K562 (cell line): ENCODE measurements around the gene UTP14C. TPM values are rescaled to one million over a fixed set of nuclear protein-coding genes. Genes with fewer than 3 reads are reported as not detected.

Experiments used
- GABPA ChIP-seq: fragments of 200-800 bp; sonication (Bioruptor generic); conservative IDR thresholded peaks from 2 replicates; pipeline ENCODE4 v1.6.1; 2016; ENCODE audit warnings: low read depth, missing genetic modification characterization, missing compliant biosample characterization
- GABPB2 ChIP-seq: fragments of 250-450 bp; sonication (Bioruptor Pico); conservative IDR thresholded peaks from 2 replicates; pipeline ENCODE4 v1.5.1; 2021; ENCODE audit warnings: mild to moderate bottlenecking
- GTF2E2 ChIP-seq: fragments of 200-800 bp; sonication (Bioruptor generic); IDR thresholded peaks from 2 replicates; pipeline ENCODE4 v1.6.1; 2016; ENCODE audit warnings: missing genetic modification characterization, missing compliant biosample characterization
- KDM2B ChIP-seq: fragments of 250-450 bp; sonication (Bioruptor Pico); IDR thresholded peaks from 2 replicates; pipeline ENCODE4 v1.8.0; 2021; ENCODE audit warnings: mild to moderate bottlenecking, moderate library complexity
- KDM5B ChIP-seq: fragments of 200-600 bp; sonication (generic); IDR thresholded peaks from 2 replicates; pipeline ENCODE4 v1.6.1; 2012; ENCODE audit warnings: low read depth, mild to moderate bottlenecking, moderate library complexity, low read length, control low read depth, inconsistent platforms; ENCODE audit not compliant: insufficient replicate concordance
- POLR2AphosphoS5 ChIP-seq: IDR thresholded peaks from 2 replicates; pipeline ENCODE4 v1.6.1; 2011; ENCODE audit warnings: mild to moderate bottlenecking, low read depth, low read length, moderate library complexity; ENCODE audit not compliant: control insufficient read depth, insufficient read depth
- TAF9B ChIP-seq: fragments of 450-650 bp; IDR thresholded peaks from 2 replicates; pipeline ENCODE4 v1.6.1; 2018; ENCODE audit warnings: mild to moderate bottlenecking; ENCODE audit not compliant: partially characterized antibody
- ZNF133 ChIP-seq: fragments of 250-450 bp; sonication (Bioruptor Pico); IDR thresholded peaks from 2 replicates; pipeline ENCODE4 v1.4.0; 2020; ENCODE audit warnings: mild to moderate bottlenecking
- ZNF239 ChIP-seq: fragments of 250-450 bp; sonication (Bioruptor Pico); IDR thresholded peaks from 2 replicates; pipeline ENCODE4 v1.4.0; 2020; ENCODE audit warnings: mild to moderate bottlenecking
- polyA plus RNA-seq, 8 experiments: library from polyadenylated mRNA; depleted of rRNA in 4 of 8; stranded (reverse) in 5 of 8; unstranded in 3 of 8; fragments of >200 nt; fragmentation: Nextera tagmentation in 2 of 8; fragmentation: Illumina TruSeq in 1 of 8; extraction: Ambion mirVana in 2 of 8; extraction: Trizol in 1 of 8; gene quantifications; 2 replicates each; pipeline versions ENCODE4 v1.2.1 to v1.2.3, GENCODE V29; 2011 to 2014; ENCODE audit warnings: inconsistent platforms in 1 of 8, missing spikeins in 1 of 8
- total RNA-seq, 7 experiments: library from RNA; depleted of rRNA in 6 of 7; stranded (reverse); fragments of >200 nt in 6 of 7; fragmentation: Illumina TruSeq in 2 of 7; extraction: Trizol in 2 of 7; gene quantifications; 2 replicates each; pipeline versions ENCODE4 v1.2.1 to v1.2.3, GENCODE V29; 2011 to 2021; ENCODE audit warnings: low replicate concordance in 1 of 7
- TF ChIP-seq, protein P1 (sequence below): sonication (generic); formaldehyde crosslinking; IDR thresholded peaks from 2 replicates; pipeline ENCODE4 v1.8.1; 2023; ENCODE audit warnings: mild to moderate bottlenecking, missing genetic modification reagents
- TF ChIP-seq, protein P2 (sequence below): fragments of 250-450 bp; sonication (Bioruptor Pico); IDR thresholded peaks from 2 replicates; pipeline ENCODE4 v1.4.0; 2020; ENCODE audit warnings: borderline replicate concordance
- TF ChIP-seq, protein P3 (sequence below): fragments of 250-450 bp; sonication (Bioruptor Pico); IDR thresholded peaks from 2 replicates; pipeline ENCODE4 v1.8.0; 2022; ENCODE audit warnings: inconsistent platforms, mild to moderate bottlenecking, moderate library complexity, borderline replicate concordance
- TF ChIP-seq, protein P4 (sequence below): fragments of 250-450 bp; sonication (Bioruptor Pico); IDR thresholded peaks from 2 replicates; pipeline ENCODE4 v1.5.0; 2021; ENCODE audit warnings: mild to moderate bottlenecking, borderline replicate concordance
- TF ChIP-seq, protein P5 (sequence below): fragments of 250-450 bp; sonication (Bioruptor Pico); IDR thresholded peaks from 2 replicates; pipeline ENCODE4 v1.5.0; 2020; ENCODE audit warnings: mild to moderate bottlenecking, borderline replicate concordance
- TF ChIP-seq, protein P6 (sequence below): fragments of 450-650 bp; formaldehyde crosslinking; IDR thresholded peaks from 2 replicates; pipeline ENCODE4 v1.4.0; 2020; ENCODE audit warnings: mild to moderate bottlenecking, mixed read lengths

UTP14C gene
- total and polyA plus RNA-seq, 9 of the 15 experiments (the other 6 are each of a cell fraction or from before 2014, with no cell fraction given), result 3.4 to 10.3 (median 6.0) TPM

DNA sequence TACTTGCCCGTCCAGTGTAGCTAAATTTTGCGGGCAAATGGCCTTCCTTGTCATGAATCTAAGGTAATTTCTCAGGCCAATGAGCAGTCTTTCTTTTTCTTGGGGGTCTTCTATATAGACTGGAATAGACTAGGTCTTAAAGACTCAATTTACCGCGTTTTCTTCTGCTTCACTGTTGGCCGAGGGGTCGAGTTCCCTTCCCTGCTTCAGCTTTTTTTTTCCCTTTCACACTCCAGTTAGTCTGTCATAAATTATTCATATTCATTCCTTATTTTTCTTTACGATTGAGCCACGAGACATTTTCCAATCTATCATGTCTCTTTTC, 12.0 kb upstream of the UTP14C start (continued):
- no peak for TF ChIP-seq KDM5B
- TF ChIP-seq KDM2B (CRISPR knock-in tag), result no peak
- TF ChIP-seq TAF9B, result peak; percentile 14
- TF ChIP-seq, protein P1, sequence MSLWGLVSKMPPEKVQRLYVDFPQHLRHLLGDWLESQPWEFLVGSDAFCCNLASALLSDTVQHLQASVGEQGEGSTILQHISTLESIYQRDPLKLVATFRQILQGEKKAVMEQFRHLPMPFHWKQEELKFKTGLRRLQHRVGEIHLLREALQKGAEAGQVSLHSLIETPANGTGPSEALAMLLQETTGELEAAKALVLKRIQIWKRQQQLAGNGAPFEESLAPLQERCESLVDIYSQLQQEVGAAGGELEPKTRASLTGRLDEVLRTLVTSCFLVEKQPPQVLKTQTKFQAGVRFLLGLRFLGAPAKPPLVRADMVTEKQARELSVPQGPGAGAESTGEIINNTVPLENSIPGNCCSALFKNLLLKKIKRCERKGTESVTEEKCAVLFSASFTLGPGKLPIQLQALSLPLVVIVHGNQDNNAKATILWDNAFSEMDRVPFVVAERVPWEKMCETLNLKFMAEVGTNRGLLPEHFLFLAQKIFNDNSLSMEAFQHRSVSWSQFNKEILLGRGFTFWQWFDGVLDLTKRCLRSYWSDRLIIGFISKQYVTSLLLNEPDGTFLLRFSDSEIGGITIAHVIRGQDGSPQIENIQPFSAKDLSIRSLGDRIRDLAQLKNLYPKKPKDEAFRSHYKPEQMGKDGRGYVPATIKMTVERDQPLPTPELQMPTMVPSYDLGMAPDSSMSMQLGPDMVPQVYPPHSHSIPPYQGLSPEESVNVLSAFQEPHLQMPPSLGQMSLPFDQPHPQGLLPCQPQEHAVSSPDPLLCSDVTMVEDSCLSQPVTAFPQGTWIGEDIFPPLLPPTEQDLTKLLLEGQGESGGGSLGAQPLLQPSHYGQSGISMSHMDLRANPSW (CRISPR knock-in tag), result no peak
- no peak for TF ChIP-seq ZNF239 (CRISPR knock-in tag)
- TF ChIP-seq, protein P2, sequence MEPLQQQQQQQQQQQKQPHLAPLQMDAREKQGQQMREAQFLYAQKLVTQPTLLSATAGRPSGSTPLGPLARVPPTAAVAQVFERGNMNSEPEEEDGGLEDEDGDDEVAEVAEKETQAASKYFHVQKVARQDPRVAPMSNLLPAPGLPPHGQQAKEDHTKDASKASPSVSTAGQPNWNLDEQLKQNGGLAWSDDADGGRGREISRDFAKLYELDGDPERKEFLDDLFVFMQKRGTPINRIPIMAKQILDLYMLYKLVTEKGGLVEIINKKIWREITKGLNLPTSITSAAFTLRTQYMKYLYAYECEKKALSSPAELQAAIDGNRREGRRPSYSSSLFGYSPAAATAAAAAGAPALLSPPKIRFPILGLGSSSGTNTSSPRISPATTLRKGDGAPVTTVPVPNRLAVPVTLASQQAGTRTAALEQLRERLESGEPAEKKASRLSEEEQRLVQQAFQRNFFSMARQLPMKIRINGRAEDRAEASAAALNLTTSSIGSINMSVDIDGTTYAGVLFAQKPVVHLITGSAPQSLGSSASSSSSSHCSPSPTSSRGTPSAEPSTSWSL (CRISPR knock-in tag), result no peak
- no peak for TF ChIP-seq GABPB2 (CRISPR knock-in tag)
- 0 out of 2 replicates have a peak, but pooled peaks have one; percentile 53 for TF ChIP-seq GABPA (tag)
- no peak; the same call in 1 of the 2 replicates for TF ChIP-seq POLR2AphosphoS5
- TF ChIP-seq ZNF133 (CRISPR knock-in tag), result no peak
- TF ChIP-seq, protein P3, sequence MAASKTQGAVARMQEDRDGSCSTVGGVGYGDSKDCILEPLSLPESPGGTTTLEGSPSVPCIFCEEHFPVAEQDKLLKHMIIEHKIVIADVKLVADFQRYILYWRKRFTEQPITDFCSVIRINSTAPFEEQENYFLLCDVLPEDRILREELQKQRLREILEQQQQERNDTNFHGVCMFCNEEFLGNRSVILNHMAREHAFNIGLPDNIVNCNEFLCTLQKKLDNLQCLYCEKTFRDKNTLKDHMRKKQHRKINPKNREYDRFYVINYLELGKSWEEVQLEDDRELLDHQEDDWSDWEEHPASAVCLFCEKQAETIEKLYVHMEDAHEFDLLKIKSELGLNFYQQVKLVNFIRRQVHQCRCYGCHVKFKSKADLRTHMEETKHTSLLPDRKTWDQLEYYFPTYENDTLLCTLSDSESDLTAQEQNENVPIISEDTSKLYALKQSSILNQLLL (CRISPR knock-in tag), result no peak
- 0 out of 2 replicates have a peak, but pooled peaks have one; percentile 42 for TF ChIP-seq GTF2E2
- TF ChIP-seq, protein P4, sequence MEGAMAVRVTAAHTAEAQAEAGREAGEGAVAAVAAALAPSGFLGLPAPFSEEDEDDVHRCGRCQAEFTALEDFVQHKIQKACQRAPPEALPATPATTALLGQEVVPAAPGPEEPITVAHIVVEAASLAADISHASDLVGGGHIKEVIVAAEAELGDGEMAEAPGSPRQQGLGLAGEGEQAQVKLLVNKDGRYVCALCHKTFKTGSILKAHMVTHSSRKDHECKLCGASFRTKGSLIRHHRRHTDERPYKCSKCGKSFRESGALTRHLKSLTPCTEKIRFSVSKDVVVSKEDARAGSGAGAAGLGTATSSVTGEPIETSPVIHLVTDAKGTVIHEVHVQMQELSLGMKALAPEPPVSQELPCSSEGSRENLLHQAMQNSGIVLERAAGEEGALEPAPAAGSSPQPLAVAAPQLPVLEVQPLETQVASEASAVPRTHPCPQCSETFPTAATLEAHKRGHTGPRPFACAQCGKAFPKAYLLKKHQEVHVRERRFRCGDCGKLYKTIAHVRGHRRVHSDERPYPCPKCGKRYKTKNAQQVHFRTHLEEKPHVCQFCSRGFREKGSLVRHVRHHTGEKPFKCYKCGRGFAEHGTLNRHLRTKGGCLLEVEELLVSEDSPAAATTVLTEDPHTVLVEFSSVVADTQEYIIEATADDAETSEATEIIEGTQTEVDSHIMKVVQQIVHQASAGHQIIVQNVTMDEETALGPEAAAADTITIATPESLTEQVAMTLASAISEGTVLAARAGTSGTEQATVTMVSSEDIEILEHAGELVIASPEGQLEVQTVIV, result no peak
- TF ChIP-seq, protein P5, sequence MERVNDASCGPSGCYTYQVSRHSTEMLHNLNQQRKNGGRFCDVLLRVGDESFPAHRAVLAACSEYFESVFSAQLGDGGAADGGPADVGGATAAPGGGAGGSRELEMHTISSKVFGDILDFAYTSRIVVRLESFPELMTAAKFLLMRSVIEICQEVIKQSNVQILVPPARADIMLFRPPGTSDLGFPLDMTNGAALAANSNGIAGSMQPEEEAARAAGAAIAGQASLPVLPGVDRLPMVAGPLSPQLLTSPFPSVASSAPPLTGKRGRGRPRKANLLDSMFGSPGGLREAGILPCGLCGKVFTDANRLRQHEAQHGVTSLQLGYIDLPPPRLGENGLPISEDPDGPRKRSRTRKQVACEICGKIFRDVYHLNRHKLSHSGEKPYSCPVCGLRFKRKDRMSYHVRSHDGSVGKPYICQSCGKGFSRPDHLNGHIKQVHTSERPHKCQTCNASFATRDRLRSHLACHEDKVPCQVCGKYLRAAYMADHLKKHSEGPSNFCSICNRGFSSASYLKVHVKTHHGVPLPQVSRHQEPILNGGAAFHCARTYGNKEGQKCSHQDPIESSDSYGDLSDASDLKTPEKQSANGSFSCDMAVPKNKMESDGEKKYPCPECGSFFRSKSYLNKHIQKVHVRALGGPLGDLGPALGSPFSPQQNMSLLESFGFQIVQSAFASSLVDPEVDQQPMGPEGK (CRISPR knock-in tag), result no peak
- TF ChIP-seq, protein P6, sequence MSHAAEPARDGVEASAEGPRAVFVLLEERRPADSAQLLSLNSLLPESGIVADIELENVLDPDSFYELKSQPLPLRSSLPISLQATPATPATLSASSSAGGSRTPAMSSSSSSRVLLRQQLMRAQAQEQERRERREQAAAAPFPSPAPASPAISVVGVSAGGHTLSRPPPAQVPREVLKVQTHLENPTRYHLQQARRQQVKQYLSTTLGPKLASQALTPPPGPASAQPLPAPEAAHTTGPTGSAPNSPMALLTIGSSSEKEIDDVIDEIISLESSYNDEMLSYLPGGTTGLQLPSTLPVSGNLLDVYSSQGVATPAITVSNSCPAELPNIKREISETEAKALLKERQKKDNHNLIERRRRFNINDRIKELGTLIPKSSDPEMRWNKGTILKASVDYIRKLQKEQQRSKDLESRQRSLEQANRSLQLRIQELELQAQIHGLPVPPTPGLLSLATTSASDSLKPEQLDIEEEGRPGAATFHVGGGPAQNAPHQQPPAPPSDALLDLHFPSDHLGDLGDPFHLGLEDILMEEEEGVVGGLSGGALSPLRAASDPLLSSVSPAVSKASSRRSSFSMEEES (CRISPR knock-in tag), result no peak
